Measurements from ENCODE around the gene LHFPL6. TPM values are rescaled to one million over a fixed set of nuclear protein-coding genes. Genes with fewer than 3 reads are reported as not detected.

LHFPL6 gene
- total RNA-seq, 2 experiments from 2014 or later, result 2.6 TPM; not detected in 1

DNA sequence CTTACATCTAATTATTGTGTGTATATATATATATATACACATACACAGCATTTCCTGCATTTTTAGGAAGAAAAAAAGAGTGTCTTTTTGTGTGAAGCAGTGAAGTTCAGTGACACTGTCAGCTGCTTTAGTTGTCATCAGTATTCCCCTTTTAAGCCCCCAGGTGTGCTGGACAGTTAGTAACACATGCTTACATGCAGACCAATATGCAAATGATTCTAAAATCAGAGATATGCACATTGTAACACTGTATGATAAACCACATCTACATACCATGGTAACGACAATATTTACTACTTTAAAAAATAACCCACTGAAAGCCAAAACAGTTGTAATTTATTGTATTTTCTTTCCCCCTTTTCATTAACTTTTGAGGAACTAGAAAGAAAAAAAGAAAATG is 16.8 kb downstream of the LHFPL6 start:
- no peak overlapping the region for H3K27ac Mint-ChIP-seq
- H3K36me3 Mint-ChIP-seq, result no peaks in the 10 kb centered on the region
- no peak for ATAC-seq
- H3K9me3 Mint-ChIP-seq (ENCODE audit: low read depth), result no peaks in the 10 kb centered on the region
- no peaks in the 10 kb centered on the region for H3K4me1 Mint-ChIP-seq
- no peak for DNase-seq
- CTCF ChIA-PET, result no interaction called here
- H3K27me3 Mint-ChIP-seq, result peaks cover 3% of the 10 kb centered on the region
- H3K4me3 Mint-ChIP-seq, result no peak overlapping the region

DNA sequence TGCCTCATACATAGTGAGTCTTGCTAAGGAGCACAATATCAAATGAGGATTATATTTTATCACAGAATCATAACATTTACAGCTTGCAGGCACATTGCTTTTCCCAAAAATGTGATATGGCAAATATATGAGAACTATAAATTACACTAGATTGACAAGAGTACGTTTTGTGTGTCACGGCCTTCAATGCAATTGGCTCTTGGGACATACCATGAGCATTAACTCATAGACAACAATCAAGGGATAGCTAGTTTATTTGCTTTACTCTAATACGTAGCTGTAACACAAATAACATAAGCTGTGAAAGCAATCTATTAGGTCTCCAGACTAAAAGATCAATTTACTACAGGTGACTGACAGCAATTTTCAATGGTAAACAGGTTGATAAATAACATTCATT is 17.8 kb downstream of the LHFPL6 start:
- H3K4me1 Mint-ChIP-seq, result no peaks in the 10 kb centered on the region
- ATAC-seq, result no peak
- no peaks in the 10 kb centered on the region for H3K36me3 Mint-ChIP-seq
- H3K4me3 Mint-ChIP-seq, result no peak overlapping the region
- H3K27me3 Mint-ChIP-seq, result peaks cover 3% of the 10 kb centered on the region
- H3K27ac Mint-ChIP-seq, result no peak overlapping the region
- DNase-seq, result no peak
- CTCF ChIA-PET, result no interaction called here
- no peaks in the 10 kb centered on the region for H3K9me3 Mint-ChIP-seq (ENCODE audit: low read depth)

- Mint-ChIP-seq H3K9me3 (ENCODE audit: low read depth) (no peaks in the 10 kb centered on the region), H3K36me3 (no peaks in the 10 kb centered on the region)
- no peak for ATAC-seq
These were observed 22.0 kb downstream of the LHFPL6 start for GRCh38 chr13:39580881-39581575.

GRCh38 chr13:39578821-39579291 is 24.1 kb downstream of the LHFPL6 start:
- Mint-ChIP-seq H3K9me3 (ENCODE audit: low read depth) (no peaks in the 10 kb centered on the region), H3K4me3 (no peak overlapping the region), H3K4me1 (no peaks in the 10 kb centered on the region), H3K36me3 (no peaks in the 10 kb centered on the region), H3K27ac (no peak overlapping the region), H3K27me3 (peaks cover 4% of the 10 kb centered on the region)
- ATAC-seq (no peak), DNase-seq (no peak)
- CTCF ChIA-PET, result no interaction called here

More at GRCh38 chr13:39580881-39581575, 22.0 kb downstream of the LHFPL6 start:
- no peak for DNase-seq
- Mint-ChIP-seq H3K27me3 (no peaks in the 10 kb centered on the region), H3K27ac (no peak overlapping the region), H3K4me3 (no peak overlapping the region), H3K4me1 (no peaks in the 10 kb centered on the region)
- CTCF ChIA-PET, result no interaction called here

DNA sequence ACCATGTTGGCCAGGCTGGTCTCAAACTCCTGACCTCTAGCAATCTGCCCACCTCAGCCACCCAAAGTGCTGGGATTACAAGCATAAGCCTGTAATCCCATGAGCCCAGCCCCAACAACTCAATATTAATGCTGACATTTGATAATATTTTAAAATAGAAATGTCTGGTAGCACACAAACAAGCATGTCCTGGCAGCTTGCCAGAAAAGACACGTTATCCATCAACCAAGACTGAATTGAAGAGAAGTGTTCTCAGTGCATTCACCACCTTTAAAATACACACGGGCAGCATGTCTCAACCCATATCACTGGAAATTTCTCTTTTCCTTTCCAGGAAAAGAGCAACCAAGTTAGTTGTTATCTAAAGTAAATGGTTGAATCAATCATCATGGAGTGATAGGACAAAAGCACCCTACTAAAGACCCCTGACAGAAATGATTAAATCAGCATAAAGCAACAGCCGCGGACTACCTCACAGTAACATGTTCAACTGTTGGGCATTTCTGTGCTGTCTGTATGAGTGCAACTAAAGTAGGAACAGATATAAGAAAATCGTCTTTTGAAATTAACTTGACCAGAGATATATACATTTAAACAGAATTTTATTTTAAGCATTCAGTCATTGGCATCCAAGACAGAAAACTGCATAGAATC is 25.0 kb downstream of the LHFPL6 start:
- ATAC-seq, result no peak
- DNase-seq, result no peak
- no peak overlapping the region for H3K4me3 Mint-ChIP-seq
- H3K9me3 Mint-ChIP-seq (ENCODE audit: low read depth), result no peaks in the 10 kb centered on the region
- no peaks in the 10 kb centered on the region for H3K36me3 Mint-ChIP-seq
- H3K4me1 Mint-ChIP-seq, result no peaks in the 10 kb centered on the region
- peaks cover 4% of the 10 kb centered on the region for H3K27me3 Mint-ChIP-seq
- no peak overlapping the region for H3K27ac Mint-ChIP-seq
- CTCF ChIA-PET, result no interaction called here

GRCh38 chr13:39577203-39577602 is 25.8 kb downstream of the LHFPL6 start:
- CTCF ChIA-PET, result no interaction called here
- no peak overlapping the region for H3K4me3 Mint-ChIP-seq

DNA sequence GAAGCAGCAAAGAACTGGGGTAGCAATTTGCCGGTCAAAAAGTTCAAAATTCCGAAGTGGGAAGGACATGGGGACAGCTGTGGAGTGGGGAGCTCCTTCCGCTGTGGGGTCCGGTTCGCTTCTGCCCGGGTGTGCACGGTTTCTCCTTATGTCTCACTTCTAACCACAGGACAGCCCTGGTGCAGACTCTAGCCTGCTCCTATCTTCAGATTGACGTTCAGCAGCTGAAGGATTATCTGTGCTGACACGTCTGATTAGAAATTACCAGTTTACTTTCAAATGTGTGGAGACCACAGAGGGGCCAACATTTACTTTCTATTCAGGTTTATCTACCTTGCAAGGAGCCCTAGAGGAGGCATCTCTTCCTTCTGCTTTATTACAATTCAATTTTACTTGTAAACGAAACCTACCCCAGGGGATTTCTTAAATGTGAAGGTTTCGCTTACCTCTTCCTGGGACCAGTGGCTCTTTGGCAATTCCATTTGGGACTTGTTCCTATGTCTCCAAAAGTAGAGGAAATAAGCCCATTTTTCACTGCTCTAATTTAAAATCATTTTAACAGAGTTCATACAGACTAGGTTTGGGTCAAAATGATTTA is 27.3 kb downstream of the LHFPL6 start:
- H3K36me3 Mint-ChIP-seq, result no peaks in the 10 kb centered on the region
- ATAC-seq (no peak), DNase-seq (no peak)
- no peak overlapping the region for H3K4me3 Mint-ChIP-seq
- no peaks in the 10 kb centered on the region for H3K9me3 Mint-ChIP-seq (ENCODE audit: low read depth)
- no peak overlapping the region for H3K27ac Mint-ChIP-seq
- no peaks in the 10 kb centered on the region for H3K4me1 Mint-ChIP-seq
- CTCF ChIA-PET, result no interaction called here
- peaks cover 9% of the 10 kb centered on the region for H3K27me3 Mint-ChIP-seq

More at GRCh38 chr13:39577203-39577602, 25.8 kb downstream of the LHFPL6 start:
- Mint-ChIP-seq H3K27ac (no peak overlapping the region), H3K4me1 (no peaks in the 10 kb centered on the region), H3K27me3 (peaks cover 9% of the 10 kb centered on the region), H3K36me3 (no peaks in the 10 kb centered on the region), H3K9me3 (ENCODE audit: low read depth) (no peaks in the 10 kb centered on the region)
- DNase-seq (no peak), ATAC-seq (no peak)

DNA sequence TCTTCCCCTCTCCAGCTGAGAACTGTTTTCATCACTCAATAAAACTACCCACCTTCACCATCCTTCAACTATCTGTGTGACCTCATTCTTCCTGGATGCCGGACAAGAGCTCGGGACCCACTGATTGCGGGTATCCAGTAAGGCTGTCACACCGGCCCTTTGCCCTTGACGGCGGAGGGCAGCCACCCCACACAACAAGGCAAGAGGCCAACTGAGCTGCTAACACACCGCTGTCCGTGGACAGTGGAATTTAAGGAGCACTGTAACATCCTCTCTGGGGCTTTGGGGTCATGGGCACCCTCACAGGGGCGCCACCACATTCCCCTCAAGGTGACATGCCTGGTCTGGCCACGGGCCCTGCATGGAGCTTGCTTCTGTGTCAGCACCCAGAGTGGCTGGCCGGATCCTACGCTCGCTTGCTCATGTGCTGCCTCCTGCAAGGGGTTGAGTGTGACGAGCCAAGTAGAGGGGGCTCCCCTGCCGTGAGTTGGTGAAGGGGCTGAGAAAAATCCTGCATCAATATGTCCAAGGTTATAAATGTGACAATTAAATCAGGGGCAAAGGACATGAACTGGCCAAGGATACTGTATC is 31.4 kb downstream of the LHFPL6 start:
- Mint-ChIP-seq H3K27me3 (peaks cover 14% of the 10 kb centered on the region), H3K4me3 (no peak overlapping the region), H3K27ac (no peak overlapping the region), H3K36me3 (no peaks in the 10 kb centered on the region), H3K9me3 (ENCODE audit: low read depth) (no peaks in the 10 kb centered on the region), H3K4me1 (no peaks in the 10 kb centered on the region)
- CTCF ChIA-PET, result interaction anchor here (0.7 kb wide), 1 partner anchor 238 kb away, joined by 3 read pairs; no protein-coding TSS in a partner anchor
- DNase-seq (no peak), ATAC-seq (no peak)

GRCh38 chr13:39567569-39567968 is 35.4 kb downstream of the LHFPL6 start:
- Mint-ChIP-seq H3K27ac (no peak overlapping the region), H3K27me3 (peaks cover 31% of the 10 kb centered on the region), H3K36me3 (no peaks in the 10 kb centered on the region), H3K4me3 (no peak overlapping the region), H3K9me3 (ENCODE audit: low read depth) (no peaks in the 10 kb centered on the region), H3K4me1 (no peaks in the 10 kb centered on the region)
- DNase-seq (no peak), ATAC-seq (no peak)
- CTCF ChIA-PET, result no interaction called here

GRCh38 chr13:39566216-39566869 is 36.6 kb downstream of the LHFPL6 start:
- CTCF ChIA-PET, result no interaction called here
- Mint-ChIP-seq H3K36me3 (no peaks in the 10 kb centered on the region), H3K27me3 (peaks cover 28% of the 10 kb centered on the region)

DNA sequence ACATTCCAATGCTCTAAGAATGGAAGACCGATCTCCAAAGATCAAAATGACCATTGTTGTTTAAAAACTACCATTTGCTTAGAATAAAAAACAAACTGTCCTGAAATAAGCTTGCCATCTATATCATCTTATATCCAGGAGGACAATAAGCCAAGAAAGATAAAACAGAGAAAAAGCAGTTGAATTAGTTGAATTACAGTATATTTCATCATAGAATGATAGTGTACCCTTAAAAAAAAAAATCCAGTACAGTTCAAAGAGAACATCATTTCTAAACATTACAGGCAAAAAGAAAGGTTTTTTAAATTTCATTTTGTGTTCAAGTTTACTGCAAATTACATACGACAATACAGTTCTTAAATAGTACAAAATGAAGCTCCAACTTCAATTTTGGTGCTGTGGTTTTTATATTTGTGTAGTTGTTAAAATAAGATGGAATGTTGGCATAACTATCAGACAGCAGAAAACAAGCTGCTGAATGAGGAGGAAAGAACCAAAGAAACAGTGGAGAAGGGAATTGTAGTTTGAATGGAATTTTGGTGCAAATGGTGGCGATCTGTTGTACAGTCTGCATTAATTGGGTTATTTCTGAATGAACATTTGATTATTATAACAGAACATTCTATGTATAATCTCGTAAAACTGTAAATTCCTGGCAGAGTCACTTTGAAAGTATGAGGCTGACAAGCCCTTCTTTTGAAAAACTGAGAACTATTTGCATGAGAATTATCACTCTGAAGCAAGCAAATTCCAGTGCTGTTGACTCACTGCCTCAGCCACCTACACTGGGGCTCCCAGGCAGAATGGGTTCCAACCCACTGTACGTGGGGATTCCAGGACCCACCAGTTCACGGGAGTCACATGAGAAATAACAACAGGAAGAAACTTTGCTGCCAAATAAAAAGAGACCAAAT is 37.7 kb downstream of the LHFPL6 start:
- H3K4me1 Mint-ChIP-seq, result no peaks in the 10 kb centered on the region
- CTCF ChIA-PET, result interaction anchor here (0.6 kb wide), 1 partner anchor 150 kb away, joined by 3 read pairs; no protein-coding TSS in a partner anchor
- no peak overlapping the region for H3K4me3 Mint-ChIP-seq
- DNase-seq, result no peak
- no peak overlapping the region for H3K27ac Mint-ChIP-seq
- H3K27me3 Mint-ChIP-seq, result peaks cover 28% of the 10 kb centered on the region
- no peak for ATAC-seq
- no peaks in the 10 kb centered on the region for H3K36me3 Mint-ChIP-seq
- H3K9me3 Mint-ChIP-seq (ENCODE audit: low read depth), result no peaks in the 10 kb centered on the region

More at GRCh38 chr13:39566216-39566869, 36.6 kb downstream of the LHFPL6 start:
- DNase-seq (no peak), ATAC-seq (no peak)
- no peak overlapping the region for H3K27ac Mint-ChIP-seq
- H3K9me3 Mint-ChIP-seq (ENCODE audit: low read depth), result no peaks in the 10 kb centered on the region
- H3K4me1 Mint-ChIP-seq, result no peaks in the 10 kb centered on the region
- no peak overlapping the region for H3K4me3 Mint-ChIP-seq

- Mint-ChIP-seq H3K36me3 (no peaks in the 10 kb centered on the region), H3K9me3 (ENCODE audit: low read depth) (no peaks in the 10 kb centered on the region), H3K4me1 (no peaks in the 10 kb centered on the region), H3K27me3 (peaks cover 26% of the 10 kb centered on the region), H3K27ac (no peak overlapping the region), H3K4me3 (no peak overlapping the region)
- CTCF ChIA-PET, result no interaction called here
- no peak for DNase-seq
- ATAC-seq, result no peak
These were observed 39.6 kb downstream of the LHFPL6 start for GRCh38 chr13:39563470-39563735.

DNA sequence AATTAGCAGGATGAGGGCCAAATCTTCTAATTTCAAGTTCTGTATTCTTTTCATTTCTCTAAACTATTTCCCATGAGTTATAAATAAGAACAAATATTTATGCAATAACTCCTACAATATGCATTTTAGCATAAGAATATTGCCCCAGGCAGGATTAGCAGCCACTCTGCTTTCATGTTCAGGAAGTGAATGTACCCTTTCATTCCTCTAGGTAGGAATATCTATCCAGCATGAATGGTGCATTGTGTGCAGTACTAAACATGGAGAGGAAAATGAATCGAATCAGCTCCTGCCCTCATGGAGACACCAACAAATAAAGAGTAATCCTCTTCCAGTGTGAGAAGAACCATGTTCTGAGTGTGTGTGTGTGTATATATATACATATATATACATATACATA is 41.0 kb downstream of the LHFPL6 start:
- CTCF ChIA-PET, result no interaction called here
- ATAC-seq, result no peak

More for the DNA sequence above, 41.0 kb downstream of the LHFPL6 start:
- no peaks in the 10 kb centered on the region for H3K9me3 Mint-ChIP-seq (ENCODE audit: low read depth)
- no peaks in the 10 kb centered on the region for H3K4me1 Mint-ChIP-seq
- DNase-seq, result no peak
- H3K27ac Mint-ChIP-seq, result no peak overlapping the region
- H3K36me3 Mint-ChIP-seq, result no peaks in the 10 kb centered on the region
- H3K4me3 Mint-ChIP-seq, result no peak overlapping the region
- peaks cover 26% of the 10 kb centered on the region for H3K27me3 Mint-ChIP-seq
